Retinal pigment epithelial cell (primary cell): ENCODE measurements around the gene MRPS15.

Source experiments
- DNase-seq: peaks from one replicate; pipeline ENCODE4 v3.0.0-alpha.2; 2010; ENCODE audit warnings: low read depth
- H3K4me3 ChIP-seq: 2 replicates; pipeline ENCODE4 v1.5.1; 2011; ENCODE audit warnings: mild to moderate bottlenecking, low read length, control low read depth, moderate library complexity
- CTCF ChIP-seq: conservative IDR thresholded peaks from 2 replicates; pipeline ENCODE4 v1.5.1; 2011; ENCODE audit warnings: low read depth, low read length, control low read depth, inconsistent platforms

Gene MRPS15

DNA sequence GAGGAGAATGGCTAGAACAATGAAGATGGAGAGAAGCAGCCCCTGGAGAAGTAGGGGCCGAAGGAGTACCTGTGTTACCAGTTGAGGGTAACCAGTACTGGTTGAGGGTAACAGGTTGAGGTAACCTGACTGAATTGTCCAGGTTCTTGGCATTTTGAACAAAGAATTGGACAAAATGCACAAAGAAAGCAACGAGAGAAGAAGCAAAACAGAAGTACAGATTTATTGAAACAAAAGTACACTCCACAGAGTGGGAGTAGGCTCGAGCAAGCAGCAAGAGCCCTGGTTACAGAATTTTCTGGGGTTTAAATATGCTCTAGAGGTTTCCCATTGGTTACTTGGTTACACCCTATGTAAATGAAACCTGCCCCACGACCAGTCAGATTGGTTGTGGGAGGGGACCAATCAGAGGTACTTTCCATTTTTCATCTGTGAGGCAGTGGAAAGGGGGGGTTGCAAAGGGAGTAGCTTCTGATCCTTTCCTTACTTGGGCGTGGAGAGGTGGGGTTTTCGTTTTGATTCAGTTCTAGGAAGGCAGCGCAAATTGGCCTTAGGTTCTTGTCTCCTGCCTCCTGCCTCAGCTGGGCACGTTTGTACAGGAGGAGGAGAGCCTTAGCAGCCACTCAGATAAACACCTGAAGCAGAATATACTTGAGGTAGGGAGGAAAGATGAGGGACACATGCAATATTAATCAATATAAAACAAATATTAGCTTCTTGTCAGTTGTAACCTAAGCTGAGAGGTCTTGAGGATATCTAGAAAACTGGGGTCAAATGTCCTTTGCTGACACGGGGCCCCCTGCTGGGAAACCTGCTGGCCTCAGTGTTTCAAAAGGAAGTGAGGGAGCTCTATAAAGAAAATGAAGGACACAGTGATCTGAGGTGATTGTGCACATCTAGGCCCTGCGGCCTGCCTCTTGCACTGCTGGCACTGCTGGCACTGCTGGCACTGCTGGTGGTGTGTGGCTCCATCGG is 52.2 kb downstream of the MRPS15 start:
- no peak overlapping the region for H3K4me3 ChIP-seq
- no peak for TF ChIP-seq CTCF
- no peak for DNase-seq

DNA sequence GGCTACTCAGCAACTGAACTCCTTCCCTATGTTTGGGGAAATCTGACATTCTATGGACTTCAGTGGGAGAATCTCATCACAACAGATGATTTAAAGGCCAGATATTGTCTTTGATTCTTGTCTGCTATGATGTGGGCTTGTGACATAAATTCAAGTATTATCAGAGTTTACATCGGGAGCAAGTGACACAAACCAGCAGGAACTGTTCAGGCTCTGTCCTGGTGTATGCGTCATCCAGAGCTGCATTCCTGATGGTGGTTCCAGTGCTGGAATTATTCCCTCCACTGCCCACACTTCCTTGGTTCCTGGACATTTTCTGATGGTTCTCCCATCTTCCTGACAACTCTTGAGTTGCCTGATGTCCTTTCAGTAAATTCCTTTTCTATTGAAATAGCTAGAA is 55.7 kb downstream of the MRPS15 start:
- no peak for DNase-seq
- no peak for TF ChIP-seq CTCF
- no peak overlapping the region for H3K4me3 ChIP-seq

DNA sequence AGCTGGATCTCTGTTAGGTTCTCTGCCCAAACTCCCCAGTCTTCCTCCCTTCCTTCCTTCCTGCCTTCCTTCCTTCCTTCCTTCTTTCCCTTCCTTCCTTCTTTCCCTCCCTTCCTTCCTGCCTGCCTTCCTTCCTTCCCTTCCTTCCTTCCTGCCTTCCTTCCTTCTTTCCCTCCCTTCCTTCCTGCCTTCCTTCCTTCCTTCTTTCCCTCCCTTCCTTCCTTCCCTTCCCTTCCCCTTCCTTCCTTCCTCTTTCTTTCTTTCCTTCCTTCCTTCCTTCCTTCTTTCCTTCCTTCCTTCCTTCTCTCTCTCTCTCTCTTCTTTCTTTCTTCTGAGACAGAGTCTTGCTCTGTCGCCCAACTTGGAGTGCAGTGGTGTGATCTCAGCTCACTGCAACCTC is 57.7 kb downstream of the MRPS15 start:
- no peak for DNase-seq
- no peak overlapping the region for H3K4me3 ChIP-seq
- no peak for TF ChIP-seq CTCF
